T47D (cell line): ENCODE results near the gene IFT25.
"Not testable (repeated sequence)": the region's sequence is repeated elsewhere in the genome, so short reads cannot be mapped to it uniquely, and the experiment has no call there.

Experiments
- DNase-seq, 2 experiments: peaks; one replicate each; pipeline versions ENCODE4 v3.0.0 to v3.0.0-alpha.2; 2011 to 2012; ENCODE audit warnings: low read depth in 1 of 2, low spot score in 1 of 2
- JUND ChIP-seq: IDR thresholded peaks from 2 replicates; pipeline ENCODE4 v1.6.1; 2012; ENCODE audit warnings: low read depth
- in situ Hi-C: cut with HindIII; loops from 2 replicates; pipeline ENCODE4 v1.10.0; 2016; ENCODE audit warnings: low sequenced_read_pairs, low pct_unique_long_range_greater_than_20kb

Gene IFT25

DNA sequence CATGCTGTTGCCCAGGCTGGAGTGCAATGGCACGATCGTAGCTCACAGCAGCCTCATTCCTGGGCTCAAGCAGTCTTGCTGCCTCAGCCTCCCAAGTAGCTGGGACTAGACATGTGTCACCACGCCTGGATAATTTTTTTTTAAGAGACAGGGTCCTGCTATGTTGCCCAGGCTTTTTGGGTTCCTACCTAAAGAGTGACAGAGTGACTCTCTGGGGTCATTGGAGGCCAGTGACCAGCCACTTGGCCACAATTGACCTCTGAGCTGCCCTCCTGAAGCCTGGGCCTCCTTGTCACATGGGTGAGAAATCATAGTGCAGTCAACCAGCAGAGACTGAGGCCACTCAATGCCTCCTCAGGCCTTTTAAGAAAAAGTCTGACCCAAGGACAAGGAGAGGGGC, 45.8 kb downstream of the IFT25 start:
- in situ Hi-C loops: no loop called here
- TF ChIP-seq JUND: no peak
- DNase-seq: no peak

DNA sequence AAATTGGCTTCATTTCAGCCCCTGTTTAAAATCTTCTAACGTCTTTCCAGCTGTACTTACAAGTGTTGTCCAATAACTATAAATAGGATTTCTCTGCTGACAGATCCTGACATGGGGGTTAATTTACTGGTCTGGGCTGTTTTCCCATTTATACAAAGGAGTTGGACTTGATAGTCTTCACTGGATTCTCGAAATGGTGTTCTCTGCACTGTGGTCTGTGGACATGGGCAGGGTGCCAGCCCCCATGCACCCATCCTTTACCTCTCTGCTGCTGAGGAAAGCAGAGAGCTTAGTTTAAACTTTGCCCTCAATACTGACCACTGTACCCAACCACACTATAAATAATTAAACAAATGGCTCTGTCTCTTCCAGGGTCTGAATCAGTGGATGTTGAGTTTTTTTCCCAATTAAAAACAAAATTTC, 46.3 kb downstream of the IFT25 start:
- TF ChIP-seq JUND: no peak
- peak in 1 of 2 experiments; percentile 70 for DNase-seq
- in situ Hi-C loops: no loop called here

DNA sequence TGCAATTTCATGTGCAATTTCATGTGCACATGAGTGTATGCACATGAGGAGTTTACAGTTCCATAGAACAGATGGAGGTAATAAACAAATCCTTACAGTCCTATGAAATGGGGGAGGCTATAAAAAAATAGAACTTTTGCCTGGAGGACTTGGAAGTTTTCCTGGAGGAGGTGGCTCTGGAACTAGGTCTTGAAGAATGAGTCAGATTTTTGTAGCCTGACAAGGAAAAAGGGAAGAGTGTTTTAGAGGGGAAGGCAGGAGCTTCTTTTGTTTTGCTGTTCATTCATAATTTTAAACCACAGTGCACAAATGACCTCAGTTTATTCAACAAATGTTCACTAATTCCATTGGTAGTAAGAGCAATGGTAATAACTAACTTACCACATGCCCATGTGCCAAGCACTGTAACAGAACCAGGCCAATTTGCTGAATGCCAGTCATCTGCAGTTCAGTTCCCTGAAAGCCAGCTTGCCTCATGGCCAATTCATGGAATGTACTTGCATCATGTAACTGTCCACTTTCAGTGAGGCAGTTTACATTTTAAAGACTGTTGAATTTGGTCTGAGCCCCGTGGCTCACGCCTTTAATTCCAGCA, 48.8 kb downstream of the IFT25 start:
- TF ChIP-seq JUND: no peak
- DNase-seq: no peak
- in situ Hi-C loops: no loop called here

DNA sequence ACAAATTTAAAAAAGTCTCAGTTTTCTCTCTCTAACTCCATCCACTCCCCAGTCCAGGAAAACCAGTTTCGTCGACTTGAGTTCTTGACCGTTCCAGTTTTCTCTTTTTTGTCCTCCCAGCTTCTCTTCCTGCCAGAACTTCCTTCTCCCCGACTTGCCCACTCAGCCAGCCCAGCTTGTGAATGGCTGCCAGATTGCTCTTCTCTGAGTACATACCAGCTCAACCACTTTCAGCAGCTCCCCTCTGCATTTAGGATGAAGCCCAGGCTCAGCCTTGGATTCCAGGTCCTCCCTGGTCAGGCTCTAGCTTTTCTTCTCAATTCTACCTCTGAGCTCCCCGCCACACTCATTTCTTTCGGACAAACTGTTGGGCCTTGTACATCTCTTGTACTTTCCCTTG, 50.1 kb downstream of the IFT25 start:
- in situ Hi-C loops: no loop called here
- TF ChIP-seq JUND: no peak
- no peak for DNase-seq

DNA sequence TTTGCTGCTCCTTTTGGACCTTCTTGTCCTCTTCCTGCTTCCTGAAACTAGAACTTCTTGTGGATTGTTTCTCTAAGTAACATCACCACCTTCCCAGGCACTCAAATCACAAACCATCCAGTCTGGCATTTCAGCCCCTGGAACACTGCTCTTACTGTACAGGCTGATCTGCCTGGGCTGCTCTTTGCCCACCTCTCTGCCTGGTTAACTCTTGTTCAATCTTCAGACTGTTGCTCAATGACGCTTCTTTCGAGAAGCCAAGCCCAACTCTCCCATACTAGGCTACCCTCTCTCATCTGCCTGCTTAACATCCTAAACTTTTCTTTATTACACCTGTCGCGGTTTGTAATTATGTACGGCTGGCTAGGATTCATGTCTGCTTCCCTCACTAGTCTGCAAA, 50.9 kb downstream of the IFT25 start:
- in situ Hi-C loops: no loop called here
- TF ChIP-seq JUND: no peak
- DNase-seq: no peak

DNA sequence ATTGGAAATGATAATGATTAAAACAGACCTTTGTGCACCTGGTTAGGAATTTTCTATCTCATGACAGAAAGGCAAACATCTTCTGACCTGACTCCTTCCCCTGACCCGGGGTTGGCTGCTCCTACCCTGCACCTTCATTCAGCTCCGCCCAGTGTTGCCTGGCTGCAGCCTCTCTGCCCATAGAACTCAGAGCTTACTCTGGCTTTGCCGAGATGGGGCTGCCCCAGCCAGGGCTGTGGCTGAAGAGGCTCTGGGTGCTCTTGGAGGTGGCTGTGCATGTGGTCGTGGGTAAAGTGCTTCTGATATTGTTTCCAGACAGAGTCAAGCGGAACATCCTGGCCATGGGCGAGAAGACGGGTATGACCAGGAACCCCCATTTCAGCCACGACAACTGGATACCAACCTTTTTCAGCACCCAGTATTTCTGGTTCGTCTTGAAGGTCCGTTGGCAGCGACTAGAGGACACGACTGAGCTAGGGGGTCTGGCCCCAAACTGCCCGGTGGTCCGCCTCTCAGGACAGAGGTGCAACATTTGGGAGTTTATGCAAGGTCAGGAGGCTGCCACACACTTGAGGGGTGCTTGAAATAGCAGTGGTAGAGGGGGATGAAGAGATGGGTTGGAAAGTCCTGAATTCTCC, 51.4 kb downstream of the IFT25 start, which contains the start of gene DIO1:
TSS of gene DIO1 (plus strand) at position 189 of the 638 bp plus-strand sequence. CDS start at position 213, 24 bp downstream.
- DNase-seq: peak in 1 of 2 experiments; percentile 36
- no peak for TF ChIP-seq JUND
- in situ Hi-C loops: no loop called here

DNA sequence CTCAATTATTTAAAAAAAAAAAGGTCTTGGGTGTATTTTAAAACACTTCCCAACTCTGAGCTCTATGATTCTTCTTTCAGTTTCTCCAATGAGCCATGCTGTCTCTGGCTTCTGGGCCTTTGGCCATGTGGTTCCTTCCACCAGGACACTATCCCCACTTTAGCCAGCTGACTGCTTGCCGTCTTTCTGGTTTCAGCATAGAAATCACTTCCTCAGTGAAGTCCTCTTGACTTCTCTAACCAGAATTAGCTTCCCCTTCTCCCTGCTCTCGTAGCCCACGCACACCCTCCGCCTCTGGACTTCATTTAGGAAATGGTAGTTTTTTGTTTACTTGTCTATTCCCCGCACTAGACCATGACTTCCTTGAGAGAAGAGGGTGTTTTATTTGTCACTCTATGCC, 52.6 kb downstream of the IFT25 start:
- TF ChIP-seq JUND: no peak
- in situ Hi-C loops: no loop called here
- no peak for DNase-seq

DNA sequence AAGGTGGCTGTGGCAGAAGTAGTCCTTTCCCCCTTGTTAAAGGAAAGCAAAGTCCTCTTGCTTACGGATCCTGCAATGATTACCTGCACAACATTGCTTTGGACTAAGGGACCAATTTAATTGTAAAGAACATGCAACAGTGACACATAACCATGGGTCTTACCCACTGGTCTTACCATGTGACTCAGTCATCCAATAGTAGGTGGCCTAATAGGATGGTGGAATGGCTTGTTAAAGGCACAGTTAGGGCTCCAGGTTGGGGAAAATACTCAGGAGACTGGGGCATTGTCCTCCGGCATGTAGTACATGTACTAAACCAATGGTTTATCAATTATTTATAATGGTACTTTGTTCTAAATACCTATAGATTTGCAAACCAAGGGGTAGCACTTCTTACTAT, 53.8 kb downstream of the IFT25 start:
- no peak for TF ChIP-seq JUND
- in situ Hi-C loops: no loop called here
- DNase-seq: no peak

DNA sequence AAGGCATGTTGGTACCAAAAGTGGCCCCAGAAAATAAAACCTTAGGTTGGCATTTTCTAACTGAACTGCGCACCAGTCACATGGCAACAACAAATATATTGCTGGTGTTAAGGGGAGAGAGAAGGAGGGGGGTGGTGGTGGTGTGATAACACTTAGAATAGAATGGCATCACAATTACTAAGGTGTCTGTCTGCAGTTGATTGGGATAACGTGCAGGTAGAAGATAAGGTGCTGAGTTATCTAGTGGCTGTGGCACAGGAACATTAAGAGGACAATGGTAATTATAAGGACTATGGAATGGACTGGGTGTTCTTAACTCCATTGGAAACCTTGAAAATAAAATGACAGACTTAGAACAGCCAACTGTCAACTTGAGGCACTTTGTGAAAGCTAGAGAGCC, 54.5 kb downstream of the IFT25 start:
- in situ Hi-C loops: no loop called here
- TF ChIP-seq JUND: no peak
- no peak for DNase-seq

DNA sequence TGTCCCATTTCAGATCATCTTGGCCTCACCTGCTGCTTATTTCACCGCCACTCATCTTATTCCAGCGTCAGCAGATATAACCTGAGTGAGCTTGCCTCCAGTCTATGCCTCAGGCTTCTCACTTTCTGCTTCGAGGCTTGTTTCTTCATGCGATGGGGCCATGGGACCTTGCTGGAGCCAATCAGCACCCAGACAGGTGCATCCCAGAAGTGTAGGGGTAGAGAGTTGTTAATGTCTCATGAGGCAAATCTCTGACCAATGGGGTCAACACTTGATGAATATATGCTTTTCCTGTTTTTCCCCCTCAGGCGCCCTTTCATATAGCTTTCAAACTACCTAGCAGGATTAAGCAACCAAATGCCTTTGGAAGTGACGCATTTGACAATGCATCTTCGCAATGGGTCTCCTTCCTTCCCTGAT, 55.0 kb downstream of the IFT25 start:
- no peak for DNase-seq

DNA sequence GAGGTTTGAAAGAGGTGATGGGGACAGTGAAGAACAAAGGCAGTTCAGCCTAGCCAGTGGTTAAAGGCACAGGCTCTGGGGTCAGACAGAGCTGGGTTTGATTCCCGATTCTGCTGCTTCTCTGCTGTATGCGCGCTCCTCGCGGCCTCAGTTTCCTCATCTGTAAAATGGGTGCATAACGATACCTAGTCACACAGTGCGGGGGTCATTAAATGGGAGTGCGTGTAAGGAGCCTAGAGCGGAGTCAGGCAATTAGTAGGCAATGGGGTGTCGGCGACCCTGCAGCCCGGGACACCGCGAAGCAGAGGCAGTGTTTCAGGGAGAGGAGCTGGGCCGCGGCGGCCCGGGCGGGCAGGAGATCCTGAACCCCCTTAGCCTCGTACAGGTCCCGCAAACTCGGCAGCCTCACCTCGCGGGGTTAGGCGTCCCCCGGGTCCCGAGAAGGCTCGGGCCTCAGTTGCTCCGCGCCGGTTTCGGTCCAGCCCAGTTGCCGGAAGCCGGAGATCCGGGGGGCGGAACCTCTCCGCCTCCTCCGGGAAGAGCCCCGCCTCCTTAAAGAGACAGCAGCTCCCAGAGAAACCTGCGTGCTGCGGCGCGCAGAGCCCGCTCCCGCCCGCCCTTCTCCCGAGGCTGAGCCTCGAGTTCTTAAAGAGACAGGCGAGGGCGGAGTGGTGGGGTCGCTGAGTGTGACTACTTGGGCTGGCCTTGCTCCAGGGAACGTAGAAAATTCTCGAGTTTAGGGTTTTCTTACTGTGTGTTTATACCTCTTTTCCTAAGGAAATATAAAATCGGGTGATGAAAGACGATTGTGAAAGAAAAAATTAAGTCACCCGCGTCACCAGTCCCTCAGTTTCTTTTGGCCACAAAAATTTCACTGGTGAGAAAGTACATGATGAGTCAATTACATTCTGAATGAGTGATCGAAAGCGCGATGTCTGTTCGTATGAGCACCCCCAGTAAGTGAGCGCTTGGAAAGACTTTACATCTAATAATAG, 55.9 kb downstream of the IFT25 start, which contains the start of gene YIPF1:
TSS of gene YIPF1 (minus strand) at position 494 of the 995 bp plus-strand sequence. CDS start 860 bp downstream, outside the sequence.
- peak; percentile 54 to 88 for DNase-seq
- no peak for TF ChIP-seq JUND
- in situ Hi-C loops: no loop called here

More for the DNA sequence above, 55.0 kb downstream of the IFT25 start:
- in situ Hi-C loops: no loop called here
- TF ChIP-seq JUND: no peak

DNA sequence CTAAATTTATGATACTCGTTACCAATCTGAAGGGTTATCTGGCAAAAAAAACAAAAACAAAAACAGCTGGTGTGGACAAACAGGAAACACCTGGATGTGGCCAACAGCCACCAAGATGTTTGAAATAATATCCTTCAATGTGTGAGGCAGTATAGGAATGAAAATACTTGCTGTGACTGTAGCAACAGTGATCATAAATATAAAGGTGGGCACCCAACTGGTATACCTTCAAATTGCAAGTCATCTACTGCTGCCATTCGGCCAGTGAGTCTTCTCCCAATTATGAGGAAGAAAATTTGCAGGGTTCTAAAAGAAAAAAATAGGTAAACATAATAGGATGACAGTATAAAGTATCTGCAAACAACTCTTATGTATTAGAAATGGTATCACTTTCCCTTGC, 56.8 kb downstream of the IFT25 start:
- no peak for TF ChIP-seq JUND
- in situ Hi-C loops: no loop called here
- no peak for DNase-seq

DNA sequence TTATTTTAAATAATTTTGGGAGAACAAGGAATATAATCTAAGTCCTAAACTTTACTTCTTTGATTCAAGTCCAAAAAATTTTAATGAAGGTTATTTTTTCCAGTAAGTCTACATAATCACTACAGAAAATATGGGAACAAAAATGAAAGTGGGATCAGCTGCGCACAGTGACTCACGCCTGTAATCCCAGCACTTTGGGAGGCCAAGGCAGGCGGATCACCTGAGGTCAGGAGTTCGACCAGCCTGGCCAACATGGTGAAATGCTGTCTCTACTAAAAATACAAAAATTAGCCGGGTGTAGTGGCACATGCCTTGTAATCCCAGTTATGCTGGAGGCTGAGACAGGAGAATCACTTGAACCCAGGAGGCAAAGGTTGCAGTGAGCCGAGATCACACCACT, 61.9 kb downstream of the IFT25 start:
- DNase-seq, in situ Hi-C loops: not testable (repeated sequence)

DNA sequence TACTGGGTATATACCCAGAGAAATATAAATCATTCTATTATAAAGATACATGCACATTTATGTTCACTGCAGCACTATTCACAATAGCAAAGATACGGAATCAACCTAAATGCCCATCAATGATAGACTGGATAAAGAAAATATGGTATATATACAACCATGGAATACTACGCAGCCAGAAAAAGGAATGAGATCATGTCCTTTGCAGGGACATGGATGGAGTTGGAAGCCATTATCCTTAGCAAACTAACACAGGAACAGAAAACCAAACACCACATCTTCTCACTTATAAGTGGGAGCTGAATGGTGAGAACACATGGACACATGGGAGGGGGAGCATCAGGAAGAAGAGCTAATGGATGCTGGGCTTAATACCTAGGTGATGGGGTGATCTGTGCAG, 63.6 kb downstream of the IFT25 start:
- in situ Hi-C loops, DNase-seq: not testable (repeated sequence)
